ENCODE data around the gene CCL23.
A peak's percentile ranks its signal among the peaks of the same experiment; 100 is the strongest.

CCL23 gene

GRCh38 chr17:35972945-35973332 lies 44.8 kb downstream of the CCL23 start:
- no peak overlapping the region for H3K4me3 ChIP-seq (ENCODE audit: low read length)
- no peak for DNase-seq (ENCODE audit: low read depth)

GRCh38 chr17:35972535-35972934 lies 45.2 kb downstream of the CCL23 start:
- TF ChIP-seq, protein P1, sequence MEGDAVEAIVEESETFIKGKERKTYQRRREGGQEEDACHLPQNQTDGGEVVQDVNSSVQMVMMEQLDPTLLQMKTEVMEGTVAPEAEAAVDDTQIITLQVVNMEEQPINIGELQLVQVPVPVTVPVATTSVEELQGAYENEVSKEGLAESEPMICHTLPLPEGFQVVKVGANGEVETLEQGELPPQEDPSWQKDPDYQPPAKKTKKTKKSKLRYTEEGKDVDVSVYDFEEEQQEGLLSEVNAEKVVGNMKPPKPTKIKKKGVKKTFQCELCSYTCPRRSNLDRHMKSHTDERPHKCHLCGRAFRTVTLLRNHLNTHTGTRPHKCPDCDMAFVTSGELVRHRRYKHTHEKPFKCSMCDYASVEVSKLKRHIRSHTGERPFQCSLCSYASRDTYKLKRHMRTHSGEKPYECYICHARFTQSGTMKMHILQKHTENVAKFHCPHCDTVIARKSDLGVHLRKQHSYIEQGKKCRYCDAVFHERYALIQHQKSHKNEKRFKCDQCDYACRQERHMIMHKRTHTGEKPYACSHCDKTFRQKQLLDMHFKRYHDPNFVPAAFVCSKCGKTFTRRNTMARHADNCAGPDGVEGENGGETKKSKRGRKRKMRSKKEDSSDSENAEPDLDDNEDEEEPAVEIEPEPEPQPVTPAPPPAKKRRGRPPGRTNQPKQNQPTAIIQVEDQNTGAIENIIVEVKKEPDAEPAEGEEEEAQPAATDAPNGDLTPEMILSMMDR (conservative IDR thresholded peaks at IDR 0.05; ENCODE audit: low read depth, low read length): no peak
- DNase-seq (ENCODE audit: low read depth): no peak
- H3K4me3 ChIP-seq (ENCODE audit: low read length): no peak overlapping the region

More at GRCh38 chr17:35972945-35973332, 44.8 kb downstream of the CCL23 start:
- TF ChIP-seq, protein P1 (conservative IDR thresholded peaks at IDR 0.05; ENCODE audit: low read depth, low read length): no peak

- no peak for DNase-seq (ENCODE audit: low read depth)
- TF ChIP-seq, protein P1 (conservative IDR thresholded peaks at IDR 0.05; ENCODE audit: low read depth, low read length): no peak
- H3K4me3 ChIP-seq (ENCODE audit: low read length): no peak overlapping the region
Measured at GRCh38 chr17:35972066-35972465, 45.7 kb downstream of the CCL23 start.

- peak; percentile 9 for DNase-seq (ENCODE audit: low read depth)
- TF ChIP-seq, protein P1 (conservative IDR thresholded peaks at IDR 0.05; ENCODE audit: low read depth, low read length): peak; percentile 78
- H3K4me3 ChIP-seq (ENCODE audit: low read length): no peak overlapping the region
Measured at GRCh38 chr17:35969558-35970380, 48.0 kb downstream of the CCL23 start.

DNA sequence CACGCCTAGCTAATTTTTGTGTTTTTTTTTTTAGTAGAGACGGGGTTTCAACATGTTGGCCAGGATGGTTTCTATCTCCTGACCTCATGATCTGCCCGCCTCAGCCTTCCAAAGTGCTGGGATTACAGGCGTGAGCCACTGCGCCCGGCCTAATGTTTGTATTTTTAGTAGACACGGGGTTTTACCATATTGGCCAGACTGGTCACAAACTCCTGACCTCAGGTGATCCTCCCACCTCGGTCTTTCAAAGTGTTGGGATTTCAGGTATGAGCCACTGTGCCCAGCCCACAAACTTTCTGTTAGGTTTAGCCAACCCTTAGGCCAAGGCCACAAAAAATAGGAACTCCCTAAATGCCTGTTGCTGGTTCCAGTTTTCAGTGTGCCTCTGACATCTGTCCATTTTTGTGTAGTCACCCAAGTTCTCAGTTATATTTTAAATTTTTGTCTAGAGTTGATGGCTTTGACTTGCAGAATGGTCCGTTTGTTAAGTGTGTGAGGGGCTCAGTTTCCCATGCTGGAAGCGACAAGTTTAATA lies 49.2 kb downstream of the CCL23 start:
- H3K4me3 ChIP-seq (ENCODE audit: low read length): no peak overlapping the region
- no peak for DNase-seq (ENCODE audit: low read depth)
- TF ChIP-seq, protein P1 (conservative IDR thresholded peaks at IDR 0.05; ENCODE audit: low read depth, low read length): no peak

GRCh38 chr17:35965272-35965671 lies 52.5 kb downstream of the CCL23 start:
- DNase-seq (ENCODE audit: low read depth): no peak
- TF ChIP-seq, protein P1 (conservative IDR thresholded peaks at IDR 0.05; ENCODE audit: low read depth, low read length): no peak
- H3K4me3 ChIP-seq (ENCODE audit: low read length): no peak overlapping the region

GRCh38 chr17:35963663-35964062 lies 54.1 kb downstream of the CCL23 start:
- H3K4me3 ChIP-seq (ENCODE audit: low read length): no peak overlapping the region
- TF ChIP-seq, protein P1 (conservative IDR thresholded peaks at IDR 0.05; ENCODE audit: low read depth, low read length): no peak
- DNase-seq (ENCODE audit: low read depth): no peak

Measured in retinal pigment epithelial cell (primary cell).